Measurements from ENCODE around the gene MTA3.

The MTA3 gene

DNA sequence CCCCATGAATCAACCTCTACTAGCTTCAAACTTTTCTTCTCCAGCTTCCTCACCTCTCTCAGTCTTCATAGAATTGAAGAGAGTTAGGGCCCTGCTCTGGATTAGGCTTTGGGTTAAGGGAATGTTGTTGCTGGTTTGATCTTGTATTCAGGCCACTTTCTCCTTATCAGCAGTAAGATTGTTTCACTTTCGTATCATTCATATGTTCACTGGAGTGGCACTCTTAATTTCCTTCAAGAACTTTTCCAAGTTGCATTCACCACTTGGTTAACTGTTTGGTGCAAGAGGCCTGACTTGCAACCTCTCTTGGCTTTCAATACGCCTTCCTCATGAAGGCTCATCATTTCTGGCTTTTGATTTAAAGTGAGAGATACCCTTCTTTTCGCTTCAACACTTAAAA lies 172.7 kb downstream of the MTA3 start:
- no peak for DNase-seq

DNA sequence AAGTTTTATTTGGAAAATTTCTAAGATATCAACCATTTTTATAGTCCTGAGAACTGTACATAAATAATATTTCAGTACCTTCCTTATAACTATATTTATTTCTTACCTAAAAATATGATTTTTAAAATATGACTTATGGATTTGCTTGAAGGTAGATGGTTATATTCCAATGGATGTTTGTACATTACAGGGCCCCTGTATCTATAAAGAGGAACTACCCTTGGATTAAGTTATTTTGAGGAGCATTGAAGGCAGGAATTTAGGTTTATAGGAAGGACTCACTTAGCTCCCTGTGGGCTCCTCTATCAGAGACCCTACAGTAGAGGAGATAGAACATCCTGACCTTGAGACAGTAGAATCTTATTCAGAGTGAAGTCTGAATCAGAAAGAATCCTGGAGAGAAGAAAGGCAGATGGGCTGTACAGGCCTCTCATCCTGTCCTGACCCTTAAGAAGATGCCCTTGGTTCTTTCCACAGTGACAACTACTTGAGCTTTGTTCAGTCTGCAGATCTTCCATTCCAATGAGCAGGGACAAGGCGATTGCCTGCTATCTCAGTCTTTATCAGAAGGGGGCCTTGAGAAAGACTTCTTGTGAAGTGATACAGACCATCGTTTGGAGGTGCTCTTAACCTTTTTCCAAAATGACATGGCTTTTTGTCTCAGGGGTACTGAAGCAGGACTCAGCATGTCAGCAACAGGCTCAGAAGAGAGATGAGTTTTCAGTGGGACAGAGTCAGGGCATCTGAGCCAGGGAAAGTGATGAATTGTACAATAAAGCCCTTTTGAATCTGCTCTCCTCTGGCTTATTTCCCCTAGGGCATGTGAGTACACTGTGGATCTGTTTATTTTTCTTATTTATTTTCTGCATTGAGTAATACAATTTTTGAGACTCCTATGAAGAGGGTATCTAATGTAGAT lies 174.6 kb downstream of the MTA3 start:
- DNase-seq = no peak

DNA sequence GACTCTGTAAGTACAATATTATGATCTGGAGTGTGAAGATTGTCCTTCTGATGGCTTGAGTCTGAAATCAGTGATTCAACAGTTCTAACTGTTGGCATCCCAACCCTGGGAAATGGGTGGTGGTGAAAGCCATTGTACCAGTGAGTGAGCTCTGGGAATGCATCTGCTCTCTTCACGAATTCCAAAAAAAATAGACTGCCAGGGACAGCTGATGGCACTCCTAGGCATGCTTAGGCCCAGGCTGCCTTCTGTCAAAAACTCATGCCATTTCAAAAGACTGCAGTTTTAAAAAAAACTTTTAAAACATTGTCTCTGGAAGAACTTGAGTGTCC lies 175.2 kb downstream of the MTA3 start:
- no peak for DNase-seq

DNA sequence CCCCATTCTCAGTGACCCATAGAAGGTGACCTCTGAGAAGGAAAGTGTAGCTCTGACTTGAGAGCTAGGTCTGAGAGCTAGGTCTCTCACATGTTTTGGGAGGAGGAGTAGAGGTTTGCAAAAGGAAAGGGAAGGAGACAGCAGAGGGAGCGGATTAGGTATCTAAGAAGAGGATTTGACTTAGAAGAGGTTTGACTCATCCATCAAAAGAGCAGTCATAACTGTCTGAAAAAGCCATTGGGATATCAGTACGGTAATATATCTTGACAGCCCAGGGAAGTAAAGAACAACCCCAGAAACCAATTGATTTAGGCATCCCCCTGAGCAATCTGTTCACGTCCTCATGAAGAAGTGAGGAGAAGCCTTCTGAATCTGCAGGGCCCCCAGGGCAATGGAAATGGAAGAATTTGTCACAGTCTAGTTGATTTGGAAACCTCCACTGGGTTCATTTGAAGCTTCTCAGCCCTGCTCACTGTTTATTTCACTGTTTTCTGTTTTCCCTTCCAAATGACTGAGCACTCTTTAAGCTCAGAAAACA lies 176.2 kb downstream of the MTA3 start:
- no peak for DNase-seq

DNA sequence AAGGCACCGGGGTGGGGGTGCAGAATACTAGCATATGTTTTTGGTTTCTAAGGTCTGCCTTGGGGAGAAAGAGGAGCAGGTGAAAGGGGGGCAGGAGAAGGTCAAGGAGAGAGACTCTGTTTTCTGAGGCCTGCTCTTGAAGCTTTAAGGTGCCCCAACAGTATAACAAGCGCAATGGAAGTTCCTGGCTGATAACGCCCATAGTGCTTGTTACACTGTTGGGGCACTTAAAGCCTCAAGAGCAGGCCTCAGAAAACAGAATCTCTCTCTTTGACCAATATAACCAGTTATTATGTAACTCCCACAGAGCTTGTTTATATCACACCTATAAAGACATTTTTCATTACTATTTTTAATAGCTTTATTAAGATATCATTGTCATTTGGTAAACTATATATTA lies 179.0 kb downstream of the MTA3 start:
- DNase-seq = no peak

DNA sequence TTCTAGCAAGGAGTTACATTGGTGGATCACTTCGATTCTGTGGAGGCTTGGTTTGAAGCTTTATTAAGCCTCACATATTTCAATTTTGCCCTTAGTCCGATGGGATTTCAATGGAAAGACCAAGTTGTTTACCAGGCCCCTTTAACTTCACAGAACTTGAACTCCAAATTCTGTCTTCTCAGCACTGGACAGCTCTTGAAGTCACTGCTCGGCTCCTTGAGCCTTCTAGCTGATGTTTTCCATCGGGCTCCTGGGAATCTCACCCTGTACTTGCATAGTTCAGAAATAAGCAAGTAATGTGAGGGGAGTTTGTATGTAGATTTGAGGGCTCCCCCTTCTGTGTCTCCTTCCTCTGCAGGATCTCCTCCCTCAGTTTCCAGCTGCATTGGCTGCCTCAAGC lies 180.4 kb downstream of the MTA3 start:
- DNase-seq = no peak

DNA sequence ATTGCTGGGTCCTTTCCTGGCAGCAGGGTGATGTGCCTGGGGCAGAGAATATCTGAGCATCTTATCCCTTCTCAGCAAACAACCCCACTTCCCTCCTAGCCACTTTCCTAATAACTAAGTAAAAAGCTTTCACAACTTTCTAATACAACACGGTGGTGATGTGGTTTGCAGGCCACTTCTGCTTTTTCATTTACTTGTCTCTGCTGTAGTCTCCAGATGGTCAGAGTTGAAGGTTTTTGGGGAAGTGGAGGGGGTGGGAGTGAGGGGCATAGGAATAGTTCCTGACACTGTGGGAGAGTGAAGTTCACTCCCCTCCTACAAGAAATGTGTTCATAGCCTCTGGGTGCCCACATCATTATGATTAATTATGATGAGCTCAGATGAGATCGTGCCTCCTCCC lies 183.9 kb downstream of the MTA3 start:
- DNase-seq = no peak

DNA sequence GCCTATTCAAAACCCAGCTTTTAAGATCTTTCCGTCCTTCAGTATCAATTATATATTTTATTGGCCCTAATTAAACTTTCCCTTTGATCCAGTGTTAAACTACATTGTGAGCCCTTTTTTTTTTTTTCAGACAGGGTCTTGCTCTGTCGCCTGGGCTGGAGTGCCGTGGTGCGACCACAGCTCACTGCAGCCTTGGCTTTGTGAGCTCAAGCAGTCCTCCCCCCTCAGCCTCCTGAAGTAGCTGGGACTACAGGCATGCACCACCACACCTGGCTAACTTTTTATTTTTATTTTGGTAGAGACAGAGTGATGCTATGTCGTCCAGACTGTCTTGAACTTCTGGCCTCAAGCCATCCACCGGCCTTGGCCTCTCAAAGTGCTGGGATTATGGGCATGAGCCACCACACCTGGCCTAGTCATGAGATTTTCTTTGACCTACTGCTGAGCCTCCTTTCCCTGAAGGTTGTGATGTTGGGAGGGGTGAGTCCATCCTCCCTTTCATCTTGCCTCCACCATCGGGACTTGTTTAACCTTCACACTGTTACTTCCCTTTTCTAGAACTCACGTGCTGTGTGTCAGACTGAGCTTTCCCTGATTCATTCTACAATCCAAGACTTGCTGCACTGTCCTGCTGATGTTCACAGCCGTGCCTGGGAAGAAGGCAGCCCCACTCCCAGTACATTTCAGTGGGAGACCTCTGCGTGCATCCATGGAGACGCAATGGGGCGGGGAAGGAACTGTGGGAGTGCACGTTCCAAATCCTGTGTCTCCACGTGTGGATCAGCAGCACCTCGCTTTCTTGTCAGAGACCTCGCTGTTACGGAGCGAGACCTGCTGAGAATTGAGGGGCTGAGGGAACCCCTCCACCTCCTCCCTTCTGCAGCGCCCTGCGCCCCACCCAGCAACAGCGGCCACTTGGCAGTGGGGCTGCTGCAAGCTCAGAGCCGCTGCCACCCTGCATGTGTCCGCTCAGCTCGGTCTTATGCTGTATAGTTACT lies 184.7 kb downstream of the MTA3 start:
- DNase-seq = no peak

DNA sequence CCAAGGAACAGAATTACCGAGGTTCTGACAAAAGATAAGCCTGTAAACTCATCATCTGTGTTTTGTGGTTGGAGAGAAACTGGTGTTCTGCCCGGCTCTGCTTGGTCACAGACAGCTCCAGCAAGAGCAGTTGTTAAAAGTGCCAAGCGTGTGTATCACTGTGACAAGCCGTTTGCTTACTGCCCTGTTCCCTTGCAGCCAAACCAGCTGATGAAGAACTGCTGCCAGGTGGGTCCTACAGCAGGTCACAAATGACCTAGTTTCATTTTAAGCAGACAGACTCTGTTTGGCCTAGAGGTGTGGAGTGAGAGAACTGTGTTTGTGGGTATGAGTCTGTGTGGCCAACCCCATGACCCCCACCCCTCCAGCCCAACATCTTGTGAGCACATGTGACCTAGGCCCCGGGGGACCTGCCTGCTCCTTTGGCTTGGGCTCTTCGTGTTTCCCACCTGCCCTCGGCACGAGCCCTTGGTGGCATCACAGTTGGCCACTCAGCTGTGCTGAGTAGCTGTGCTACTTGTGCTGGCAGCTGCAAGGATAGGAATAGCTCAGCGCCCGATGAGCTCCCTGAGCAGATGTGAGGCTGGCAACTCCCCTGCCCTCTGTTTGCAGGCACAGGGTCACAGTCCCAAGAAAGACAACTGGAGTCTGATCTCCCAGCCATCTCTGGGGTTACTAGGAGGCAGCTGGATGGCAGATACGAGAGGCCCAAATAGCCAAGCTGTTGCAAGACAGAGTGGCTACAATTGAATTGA lies 185.8 kb downstream of the MTA3 start:
- no peak for DNase-seq

DNA sequence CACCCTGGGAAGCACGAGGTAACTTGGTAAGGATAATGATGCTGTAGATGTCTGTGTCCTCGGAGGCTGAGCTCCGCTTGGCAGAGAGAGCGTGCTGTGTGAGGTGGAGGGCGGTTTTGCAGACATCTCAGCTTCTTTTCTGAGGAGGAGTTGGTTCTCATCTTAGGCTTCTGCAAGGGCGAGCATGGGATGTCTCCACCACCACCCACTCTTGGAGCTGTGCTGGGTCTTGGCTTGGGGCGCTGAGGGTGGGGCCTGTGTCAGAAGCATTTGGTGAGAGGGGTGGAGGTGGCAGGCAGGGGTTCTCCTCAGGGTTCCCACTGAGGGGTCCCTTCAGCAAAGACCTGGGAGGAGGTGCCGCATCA lies 186.3 kb downstream of the MTA3 start:
- DNase-seq = no peak

DNA sequence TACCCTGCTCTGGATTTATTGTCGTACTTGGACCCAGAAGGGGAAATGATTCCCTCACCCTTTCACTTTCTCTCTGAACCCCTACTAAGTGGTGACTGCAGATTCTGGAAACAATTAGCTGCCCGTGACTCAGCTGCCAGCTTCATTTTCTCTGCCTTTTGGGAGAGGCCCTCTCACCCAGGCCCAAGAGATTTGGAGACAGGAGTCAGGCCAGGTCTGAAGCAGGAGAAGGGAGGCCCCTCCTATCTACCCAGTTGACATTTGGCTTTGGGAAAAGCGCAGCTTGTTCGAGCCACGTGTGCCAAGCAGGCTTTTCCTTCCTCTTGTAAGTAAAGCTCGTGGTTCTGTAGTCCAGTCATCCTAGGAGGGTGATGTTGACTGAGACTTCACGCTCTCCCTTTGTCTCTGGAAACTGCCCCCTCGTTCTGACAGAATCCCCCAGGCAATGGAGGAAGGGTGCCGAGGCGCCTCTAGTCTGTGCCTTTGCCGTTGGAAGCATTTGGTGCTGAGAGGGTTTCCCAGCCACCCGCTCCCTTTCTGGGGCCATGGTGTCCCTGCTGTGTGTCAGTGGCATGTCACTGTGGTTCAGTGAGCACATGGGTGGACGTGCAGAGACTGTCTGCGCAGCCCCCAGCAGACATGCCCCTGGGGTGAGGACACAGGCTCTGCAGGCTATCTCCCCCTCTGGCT lies 186.9 kb downstream of the MTA3 start:
- no peak for DNase-seq

DNA sequence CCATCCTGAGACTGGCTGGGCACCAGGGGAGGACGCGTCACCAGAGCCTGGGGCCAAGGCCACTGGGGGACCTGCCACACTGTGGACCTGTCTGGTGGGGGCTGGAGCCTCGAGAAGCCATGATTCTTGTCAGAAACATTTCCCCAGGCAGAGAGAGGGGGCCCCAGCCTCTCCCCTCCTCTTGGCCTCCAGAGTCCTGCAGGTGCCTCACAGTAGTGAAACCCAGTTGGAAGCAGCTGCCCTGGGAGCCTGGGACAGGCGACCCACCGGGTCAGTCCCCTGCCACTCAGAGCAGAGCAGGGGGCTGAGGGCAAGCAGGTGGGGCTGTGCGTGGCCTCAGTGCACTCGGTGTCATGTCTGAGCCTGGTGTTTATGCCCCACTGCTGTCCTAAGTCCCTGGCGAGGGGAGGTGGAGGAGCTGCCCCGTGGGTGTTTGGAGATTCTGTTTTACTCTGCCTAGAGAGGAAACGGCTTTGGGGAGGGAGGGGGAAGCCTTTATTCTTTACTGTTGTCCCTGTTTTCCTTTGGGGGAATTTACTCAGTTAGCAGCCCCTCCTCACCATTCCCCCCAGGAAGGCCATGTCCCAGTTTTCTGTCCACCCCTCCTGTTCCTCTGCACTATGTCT lies 187.8 kb downstream of the MTA3 start:
- no peak for DNase-seq

DNA sequence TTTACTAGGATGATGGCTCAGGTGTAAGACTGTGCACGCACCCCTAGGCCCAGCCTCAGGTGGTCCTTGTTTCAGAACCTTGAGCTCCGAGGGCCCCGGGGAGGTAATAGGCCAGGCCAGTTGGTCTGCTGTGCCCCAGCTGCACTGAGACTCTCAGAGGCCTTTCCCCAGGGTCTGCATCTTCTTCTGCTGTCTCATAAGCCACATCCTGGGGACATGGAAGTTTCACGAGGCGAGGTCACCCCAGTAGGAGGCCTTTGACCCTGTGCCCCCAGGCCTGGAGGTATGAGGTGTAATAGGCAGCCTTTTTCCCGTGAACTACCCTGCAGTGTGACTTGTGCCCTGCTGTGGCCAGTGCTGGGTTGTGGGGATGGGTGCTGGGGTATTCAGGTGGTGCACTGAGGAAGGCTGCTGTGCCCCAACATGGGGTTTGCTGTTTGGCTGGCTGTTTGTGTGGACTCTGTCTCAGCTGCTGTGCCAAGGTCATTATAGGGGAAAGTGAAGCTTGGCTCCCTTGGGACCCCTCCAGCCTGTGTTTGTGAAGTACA lies 188.6 kb downstream of the MTA3 start:
- no peak for DNase-seq

DNA sequence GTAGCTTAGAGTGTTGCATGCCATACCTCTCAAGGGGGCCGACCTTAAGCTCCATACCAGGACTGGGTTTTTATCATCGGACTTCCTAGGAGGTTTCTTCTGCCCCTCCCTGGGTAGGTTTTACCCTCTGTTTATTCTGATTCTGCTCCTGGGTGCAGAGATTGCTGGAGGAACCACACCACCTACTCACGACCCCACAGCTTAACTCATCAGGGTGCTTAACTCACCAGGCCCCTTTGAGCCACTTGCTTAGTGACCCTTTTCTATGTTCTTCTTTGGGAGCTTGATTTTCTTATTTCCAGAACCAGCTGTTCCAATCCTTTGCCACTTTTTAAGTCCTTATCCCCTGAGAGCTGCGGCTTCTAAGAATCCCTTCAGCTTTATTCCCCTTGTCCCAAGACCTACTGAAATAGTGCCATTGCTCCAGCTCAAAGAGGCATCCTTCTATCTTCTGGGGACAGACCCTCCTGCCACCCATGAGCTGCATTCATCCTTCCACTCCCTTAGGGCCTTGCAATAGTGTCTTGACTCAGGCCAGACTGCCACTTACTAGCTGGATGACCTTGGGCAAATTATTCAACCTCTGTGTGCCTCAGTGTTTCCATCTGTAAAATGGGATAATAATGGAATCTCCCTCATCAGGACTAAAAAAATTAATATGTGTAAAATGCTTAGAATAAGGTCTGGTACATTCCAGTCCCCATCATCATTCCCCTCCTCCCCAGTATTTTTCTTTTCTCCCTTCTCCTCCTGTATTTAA lies 189.7 kb downstream of the MTA3 start:
- no peak for DNase-seq

DNA sequence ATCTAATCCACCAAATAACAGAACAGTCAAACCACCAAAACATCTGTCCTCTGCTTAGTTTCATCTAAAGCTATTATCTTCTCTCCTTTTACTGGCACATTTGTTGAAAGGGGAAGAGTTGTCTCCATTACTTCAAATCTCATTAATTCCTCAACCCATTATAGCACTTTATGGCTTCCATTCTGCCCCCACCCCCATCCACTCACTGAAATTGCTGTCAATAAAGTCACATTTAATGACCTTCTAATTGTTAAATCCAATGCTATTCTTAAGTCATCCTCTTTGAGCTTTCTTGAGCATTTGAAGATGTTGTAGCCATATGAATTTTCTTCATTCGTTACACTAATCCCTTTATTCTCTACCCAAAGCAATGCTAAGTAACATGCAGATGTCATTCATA lies 190.3 kb downstream of the MTA3 start:
- DNase-seq = no peak

DNA sequence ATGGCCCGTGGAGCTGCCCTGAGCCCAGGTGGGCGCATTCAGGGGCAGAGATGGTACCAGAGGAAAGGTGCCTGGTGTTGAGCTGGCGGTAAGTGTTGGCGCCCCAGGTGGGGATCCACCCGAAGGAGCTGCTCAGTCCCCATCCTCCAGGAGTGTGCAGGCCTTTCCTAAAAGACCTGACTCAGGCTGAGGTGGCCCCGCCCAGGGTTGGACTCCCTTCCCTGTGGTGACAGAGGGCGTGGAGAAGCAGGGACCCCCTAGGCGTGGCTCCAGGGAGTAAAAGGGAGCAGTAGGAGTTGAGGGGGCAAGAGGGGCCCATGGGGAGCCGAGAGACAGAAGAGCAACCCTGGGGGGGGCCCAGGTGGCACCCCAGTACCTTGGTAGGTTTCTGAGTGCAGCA lies 193.1 kb downstream of the MTA3 start:
- no peak for DNase-seq

DNA sequence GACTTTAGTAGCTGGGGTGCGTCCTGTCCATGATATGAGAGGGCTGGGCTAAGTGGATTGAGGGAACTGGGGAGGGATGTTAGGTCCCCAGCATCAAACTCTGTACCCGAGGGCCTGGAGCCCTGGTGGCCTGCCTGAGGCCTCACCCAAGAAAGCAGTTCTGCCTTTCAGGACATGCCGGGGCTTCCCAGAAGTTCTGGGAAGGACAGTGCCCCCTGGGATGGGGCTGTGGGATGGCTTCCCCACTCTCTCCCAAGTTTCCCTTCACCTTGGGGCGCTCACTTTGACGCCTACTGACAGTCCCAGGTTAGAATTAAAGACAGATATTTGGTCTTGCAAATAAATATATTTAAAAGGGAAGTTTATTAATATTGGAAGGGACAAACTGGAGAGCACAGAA lies 193.7 kb downstream of the MTA3 start:
- no peak for DNase-seq

DNA sequence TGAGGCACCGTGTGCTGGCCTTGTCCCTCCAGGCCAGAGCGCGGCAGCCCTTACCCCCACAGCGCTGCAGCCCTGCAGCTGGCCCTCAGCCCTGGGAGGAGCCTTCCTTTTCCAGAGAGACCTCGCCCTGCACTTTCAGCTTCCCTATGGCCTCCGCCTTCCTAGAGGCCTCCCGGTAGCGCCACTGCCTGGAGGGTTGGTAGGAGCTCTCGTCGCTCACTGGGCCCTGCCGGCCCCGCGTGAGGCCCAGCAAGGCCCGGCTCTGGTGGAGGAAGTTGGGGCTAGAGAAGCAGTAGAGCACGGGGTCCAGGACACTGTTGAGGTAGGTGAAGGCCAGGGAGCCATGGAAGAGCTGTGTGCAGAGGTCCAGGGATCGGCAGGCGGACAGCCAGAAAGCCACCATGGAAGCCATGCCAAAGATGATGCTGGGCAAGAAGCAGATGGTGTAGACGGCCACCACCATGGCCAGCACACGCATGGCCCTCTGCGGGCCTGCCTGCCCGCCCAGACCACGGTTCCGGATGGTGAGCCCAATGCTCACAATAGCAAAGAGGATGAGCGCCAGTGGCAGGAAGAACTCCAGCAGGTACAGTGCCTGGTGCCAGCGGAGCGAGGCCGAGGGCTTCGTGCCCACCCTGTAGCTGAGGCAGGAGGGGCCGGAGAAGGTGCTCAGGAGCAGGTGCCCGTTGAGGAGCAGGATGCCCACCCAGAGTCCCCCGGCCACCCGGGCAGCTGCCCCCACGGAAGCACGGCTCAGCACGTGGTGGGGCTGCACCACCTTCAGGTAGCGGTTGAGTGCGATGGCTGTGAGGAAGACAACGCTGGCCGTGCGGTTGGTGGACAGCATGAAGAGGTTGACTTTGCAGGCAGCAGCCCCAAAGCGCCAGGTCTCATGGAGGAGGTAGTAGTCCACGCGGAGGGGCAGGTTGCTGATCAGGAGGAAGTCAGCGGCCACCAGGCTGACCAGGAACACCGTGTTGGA lies 194.7 kb downstream of the MTA3 start:
- DNase-seq = no peak

DNA sequence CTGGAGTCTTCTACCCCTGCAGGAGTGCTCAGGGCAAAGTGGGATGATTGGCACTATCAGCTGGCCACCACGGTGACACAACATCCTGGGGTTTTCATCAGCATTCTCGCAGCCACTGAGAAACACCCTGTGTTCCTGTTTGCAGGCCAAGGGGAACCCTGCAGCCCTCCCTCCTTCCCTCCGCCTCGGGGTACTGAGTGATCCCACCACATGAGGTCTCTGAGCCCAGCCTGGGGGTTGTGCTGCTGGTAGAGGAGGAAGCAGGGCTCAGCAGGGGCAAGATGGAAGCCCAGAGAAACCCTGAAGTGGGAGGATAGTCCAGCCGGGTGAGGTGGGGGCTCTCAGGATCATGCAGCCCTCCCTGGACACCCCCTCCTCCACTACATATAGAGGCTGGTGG lies 195.7 kb downstream of the MTA3 start, which contains the start of gene OXER1:
TSS of gene OXER1 (minus strand) at position 40 of the 400 bp plus-strand sequence. CDS start 73 bp downstream, outside the sequence.
- DNase-seq = no peak
